ENCODE results near the gene RNGTT. TPM values are rescaled to one million over a fixed set of nuclear protein-coding genes. Genes with fewer than 3 reads are reported as not detected.
A peak's percentile ranks its signal among the peaks of the same experiment; 100 is the strongest.
"Not testable (repeated sequence)": the region's sequence is repeated elsewhere in the genome, so short reads cannot be mapped to it uniquely, and the experiment has no call there.

RNGTT gene
- total RNA-seq, 1 donor from 2014 or later = 28.4 TPM

GRCh38 chr6:88807622-88808021 lies 155.8 kb downstream of the RNGTT start:
- no peak for DNase-seq

GRCh38 chr6:88806728-88807127 lies 156.7 kb downstream of the RNGTT start:
- no peak for DNase-seq

GRCh38 chr6:88804701-88805100 lies 158.7 kb downstream of the RNGTT start:
- DNase-seq = no peak

GRCh38 chr6:88785478-88785877 lies 177.9 kb downstream of the RNGTT start:
- peak; percentile 13 for DNase-seq

- DNase-seq = peak; percentile 82
Observed at GRCh38 chr6:88780714-88781389, 182.6 kb downstream of the RNGTT start.

- DNase-seq = no peak
Observed at GRCh38 chr6:88775866-88776571, 187.4 kb downstream of the RNGTT start.

GRCh38 chr6:88768114-88768513 lies 195.3 kb downstream of the RNGTT start:
- not testable (repeated sequence) for DNase-seq

GRCh38 chr6:88764081-88764480 lies 199.3 kb downstream of the RNGTT start:
- DNase-seq = no peak

GRCh38 chr6:88763160-88763559 lies 200.3 kb downstream of the RNGTT start:
- no peak for DNase-seq

- DNase-seq = no peak
Observed at GRCh38 chr6:88761237-88762031, 202.0 kb downstream of the RNGTT start.

GRCh38 chr6:88760091-88760490 lies 203.3 kb downstream of the RNGTT start:
- DNase-seq = no peak

- no peak for DNase-seq
Observed at GRCh38 chr6:88750936-88751335, 212.5 kb downstream of the RNGTT start.

- DNase-seq = no peak
Observed at GRCh38 chr6:88749849-88750248, 213.6 kb downstream of the RNGTT start.

GRCh38 chr6:88748141-88748540 lies 215.3 kb downstream of the RNGTT start:
- no peak for DNase-seq

GRCh38 chr6:88741939-88742338 lies 221.5 kb downstream of the RNGTT start:
- DNase-seq = no peak

GRCh38 chr6:88741071-88741470 lies 222.3 kb downstream of the RNGTT start:
- DNase-seq = no peak

GRCh38 chr6:88734544-88734943 lies 228.9 kb downstream of the RNGTT start:
- no peak for DNase-seq

GRCh38 chr6:88730611-88731011 lies 232.8 kb downstream of the RNGTT start:
- DNase-seq = no peak

- no peak for DNase-seq
Observed at GRCh38 chr6:88728756-88729155, 234.7 kb downstream of the RNGTT start.

- not testable (repeated sequence) for DNase-seq
Observed at GRCh38 chr6:88726409-88726808, 237.0 kb downstream of the RNGTT start.

GRCh38 chr6:88725111-88725975 lies 238.1 kb downstream of the RNGTT start:
- peak; percentile 21 for DNase-seq

- no peak for DNase-seq
Observed at GRCh38 chr6:88722686-88723085, 240.7 kb downstream of the RNGTT start.
